GM12801 (cell line): ENCODE measurements around the gene PLG.

Experiments used
- TF ChIP-seq, protein P1 (sequence below): IDR thresholded peaks from one replicate; pipeline ENCODE4 v1.5.1; 2011; ENCODE audit warnings: control low read depth; ENCODE audit not compliant: insufficient read length; ENCODE audit errors: extremely low read depth

Gene PLG

GRCh38 chr6:160737934-160738333 is 35.9 kb downstream of the PLG start:
- TF ChIP-seq, protein P1, sequence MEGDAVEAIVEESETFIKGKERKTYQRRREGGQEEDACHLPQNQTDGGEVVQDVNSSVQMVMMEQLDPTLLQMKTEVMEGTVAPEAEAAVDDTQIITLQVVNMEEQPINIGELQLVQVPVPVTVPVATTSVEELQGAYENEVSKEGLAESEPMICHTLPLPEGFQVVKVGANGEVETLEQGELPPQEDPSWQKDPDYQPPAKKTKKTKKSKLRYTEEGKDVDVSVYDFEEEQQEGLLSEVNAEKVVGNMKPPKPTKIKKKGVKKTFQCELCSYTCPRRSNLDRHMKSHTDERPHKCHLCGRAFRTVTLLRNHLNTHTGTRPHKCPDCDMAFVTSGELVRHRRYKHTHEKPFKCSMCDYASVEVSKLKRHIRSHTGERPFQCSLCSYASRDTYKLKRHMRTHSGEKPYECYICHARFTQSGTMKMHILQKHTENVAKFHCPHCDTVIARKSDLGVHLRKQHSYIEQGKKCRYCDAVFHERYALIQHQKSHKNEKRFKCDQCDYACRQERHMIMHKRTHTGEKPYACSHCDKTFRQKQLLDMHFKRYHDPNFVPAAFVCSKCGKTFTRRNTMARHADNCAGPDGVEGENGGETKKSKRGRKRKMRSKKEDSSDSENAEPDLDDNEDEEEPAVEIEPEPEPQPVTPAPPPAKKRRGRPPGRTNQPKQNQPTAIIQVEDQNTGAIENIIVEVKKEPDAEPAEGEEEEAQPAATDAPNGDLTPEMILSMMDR, result no peak

- TF ChIP-seq, protein P1, result no peak
Observed at GRCh38 chr6:160739955-160740354, 37.9 kb downstream of the PLG start.

- TF ChIP-seq, protein P1, result no peak
Observed at GRCh38 chr6:160742090-160742489, 40.0 kb downstream of the PLG start.

- TF ChIP-seq, protein P1, result no peak
Observed at GRCh38 chr6:160750276-160750689, 48.2 kb downstream of the PLG start.

GRCh38 chr6:160755165-160755564 is 53.1 kb downstream of the PLG start:
- TF ChIP-seq, protein P1, result no peak

GRCh38 chr6:160756021-160756420 is 54.0 kb downstream of the PLG start:
- TF ChIP-seq, protein P1, result no peak

DNA sequence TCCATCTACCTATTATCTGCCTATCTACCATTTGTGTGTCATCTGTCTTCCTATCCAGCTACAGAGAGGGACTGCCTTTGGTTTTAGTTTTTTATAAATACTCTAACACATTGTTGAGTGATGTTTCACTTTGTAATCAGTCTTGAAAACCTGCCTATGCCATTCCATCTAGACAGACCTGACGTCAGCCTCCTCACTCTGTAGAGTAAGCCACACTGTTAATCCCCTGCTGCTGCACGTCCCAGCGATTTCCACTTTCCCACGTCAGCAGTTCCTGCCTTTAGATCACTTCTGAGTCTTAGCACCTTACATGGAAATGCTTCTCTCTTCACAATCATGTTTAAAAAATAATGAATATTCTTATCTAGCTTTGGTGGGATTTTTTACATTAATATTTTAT is 54.8 kb downstream of the PLG start:
- TF ChIP-seq, protein P1, result no peak

DNA sequence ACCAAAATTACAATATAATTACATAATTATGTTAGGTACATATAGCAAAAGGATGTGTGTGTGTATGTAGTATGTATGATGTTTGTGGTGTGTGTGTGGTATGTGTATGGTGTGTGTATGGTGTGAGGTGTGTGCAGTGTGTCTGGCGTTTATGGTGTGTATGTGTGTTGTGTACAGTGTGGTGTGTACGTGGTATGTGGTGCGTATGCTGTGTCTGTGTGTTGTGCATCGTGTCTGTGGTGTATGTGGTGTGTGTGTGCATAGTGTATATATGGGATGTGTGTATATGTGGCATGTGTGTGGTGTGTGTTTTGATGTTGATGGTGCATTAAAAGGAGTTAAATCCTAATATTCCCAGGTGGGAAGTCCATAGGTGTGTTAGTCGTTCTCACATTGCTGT is 62.8 kb downstream of the PLG start:
- TF ChIP-seq, protein P1, result no peak
